CD4-positive, alpha-beta T cell (primary cell): ENCODE results near the gene SIRT6. TPM values are rescaled to one million over a fixed set of nuclear protein-coding genes. Genes with fewer than 3 reads are reported as not detected.
"Not testable (repeated sequence)": the region's sequence is repeated elsewhere in the genome, so short reads cannot be mapped to it uniquely, and the experiment has no call there.

Experiments used
- ATAC-seq: fragments of 200-7000 bp; cut with Tn5 transposase; one replicate; pipeline ENCODE4 v1.10.0; 2022; ENCODE audit warnings: mild to moderate bottlenecking; ENCODE audit not compliant: poor library complexity
- CTCF ChIA-PET: fragments of 350-600 bp; sonication (Branson Sonifier 250); formaldehyde crosslinking; loops from one replicate; lab custom pipeline; 2021; ENCODE audit warnings: antibody characterized with exemption, inconsistent platforms; lab: Charles Lee
- POLR2A ChIA-PET: fragments of 350-600 bp; sonication (Branson Sonifier 250); formaldehyde crosslinking; loops from one replicate; lab custom pipeline; 2021; ENCODE audit warnings: antibody characterized with exemption, inconsistent platforms; lab: Charles Lee
- DNase-seq, 14 experiments: peaks; one replicate each; pipeline ENCODE4 v3.0.0-alpha.2; 2013 to 2020; ENCODE audit warnings: mixed read lengths in 2 of 14
- H3K27ac ChIP-seq, 2 donors: one replicate each; pipeline versions ENCODE4 v1.5.1 to v1.7.0; 2013; ENCODE audit warnings: low read length in 2 of 2, low read depth in 1 of 2, mild to moderate bottlenecking in 1 of 2
- H3K27me3 ChIP-seq, 2 experiments: 1 replicate in 1 of 2; 2 replicates in 1 of 2; pipeline versions ENCODE4 v1.6.1 to v1.7.0; 2013; ENCODE audit warnings: low read length in 2 of 2, control low read depth in 1 of 2, mild to moderate bottlenecking in 1 of 2, moderate library complexity in 1 of 2; ENCODE audit not compliant: insufficient read depth in 2 of 2, control insufficient read depth in 1 of 2
- H3K36me3 ChIP-seq: one replicate; pipeline ENCODE4 v1.6.1; 2013; ENCODE audit warnings: low read length, control low read depth; ENCODE audit not compliant: insufficient read depth
- H3K4me1 ChIP-seq: one replicate; pipeline ENCODE4 v1.6.1; 2013; ENCODE audit warnings: low read length, control low read depth; ENCODE audit not compliant: insufficient read depth
- H3K4me3 ChIP-seq: one replicate; pipeline ENCODE4 v1.5.1; 2013; ENCODE audit warnings: mild to moderate bottlenecking, low read length, moderate library complexity
- H3K9me3 ChIP-seq, 2 experiments: 1 replicate in 1 of 2; 2 replicates in 1 of 2; pipeline versions ENCODE4 v1.6.1 to v1.7.0; 2013; ENCODE audit warnings: low read length in 2 of 2, mild to moderate bottlenecking in 2 of 2, control low read depth in 1 of 2, moderate library complexity in 1 of 2; ENCODE audit not compliant: control insufficient read depth in 1 of 2, insufficient read depth in 1 of 2
- H3K27ac Mint-ChIP-seq: one replicate; pipeline ENCODE4 v1.8.0; 2020; ENCODE audit warnings: mixed read lengths
- H3K27me3 Mint-ChIP-seq: one replicate; pipeline ENCODE4 v1.8.0; 2021; ENCODE audit warnings: mixed read lengths
- H3K36me3 Mint-ChIP-seq: one replicate; pipeline ENCODE4 v1.8.0; 2021; ENCODE audit warnings: low read depth, mixed read lengths
- H3K4me1 Mint-ChIP-seq: one replicate; pipeline ENCODE4 v1.8.0; 2021; ENCODE audit warnings: low read depth, mixed read lengths
- H3K4me3 Mint-ChIP-seq: one replicate; pipeline ENCODE4 v1.8.0; 2020; ENCODE audit warnings: mild to moderate bottlenecking, mixed read lengths
- H3K9me3 Mint-ChIP-seq: one replicate; pipeline ENCODE4 v1.8.0; 2020; ENCODE audit warnings: mixed read lengths
- CTCF ChIP-seq: fragments of 200-600 bp; IDR thresholded peaks from one replicate; pipeline ENCODE4 v1.8.0; 2022; ENCODE audit warnings: antibody characterized with exemption, mild to moderate bottlenecking
- intact Hi-C, 2 experiments: fragments of 100-400 bp; cut with DNase I in 1 of 2; cut with micrococcal nuclease in 1 of 2; formaldehyde crosslinking; loops; one replicate each; pipeline versions ENCODE4 v1.15.1 to v1.9.0; 2023 to 2025; cut with DNase I, micrococcal nuclease
- total RNA-seq, 174 experiments: library from RNA in 2 of 174; stranded (reverse) in 2 of 174; gene quantifications; one replicate each; pipeline ENCODE4 v1.2.3 and lab custom pipeline; 2021 to 2026

SIRT6 gene
- total RNA-seq, 2 experiments from 2014 or later, result 11.2 to 14.2 TPM

DNA sequence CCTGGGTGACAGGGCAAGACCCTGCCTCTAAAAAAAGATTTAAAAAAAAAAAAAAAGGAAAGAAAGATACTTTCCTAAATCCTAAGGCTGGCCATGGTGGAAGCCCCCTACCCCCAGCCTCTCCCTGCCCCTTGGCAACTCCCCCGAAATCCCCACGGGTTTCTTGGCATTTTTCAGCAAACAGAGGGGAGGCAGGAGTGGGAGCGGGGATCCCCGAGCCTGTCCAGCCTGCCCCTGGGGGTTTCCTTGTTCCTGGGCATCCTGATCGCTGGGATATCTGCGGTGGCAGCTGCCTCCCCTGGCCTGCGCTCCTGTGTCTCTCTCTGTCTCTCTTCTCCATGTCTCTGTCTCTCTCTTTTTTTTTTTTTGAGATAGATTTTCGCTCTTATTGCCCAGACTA, 43.5 kb upstream of the SIRT6 start:
- H3K27me3 ChIP-seq, result peaks cover 10 to 22% of the 10 kb centered on the region in 2 experiments
- DNase-seq (no peak), ATAC-seq (no peak)
- ChIA-PET POLR2A (no interaction called here), CTCF (no interaction called here)
- H3K27ac Mint-ChIP-seq, result no peak overlapping the region
- H3K27ac ChIP-seq, result no peak overlapping the region
- H3K4me3 ChIP-seq, result no peak overlapping the region
- H3K36me3 ChIP-seq, result no peaks in the 10 kb centered on the region
- no peak overlapping the region for H3K4me3 Mint-ChIP-seq
- no peaks in the 10 kb centered on the region for H3K9me3 Mint-ChIP-seq
- intact Hi-C loops, result no loop called here
- no peak for TF ChIP-seq CTCF
- H3K4me1 ChIP-seq, result peaks cover 9% of the 10 kb centered on the region
- H3K9me3 ChIP-seq, result peaks cover 0 to 10% of the 10 kb centered on the region in 2 experiments
- no peaks in the 10 kb centered on the region for H3K4me1 Mint-ChIP-seq
- peaks cover 15% of the 10 kb centered on the region for H3K27me3 Mint-ChIP-seq
- no peaks in the 10 kb centered on the region for H3K36me3 Mint-ChIP-seq

GRCh38 chr19:4224470-4224869, 42.1 kb upstream of the SIRT6 start:
- Mint-ChIP-seq H3K9me3 (no peaks in the 10 kb centered on the region), H3K27me3 (peaks cover 6% of the 10 kb centered on the region), H3K27ac (no peak overlapping the region), H3K4me1 (no peaks in the 10 kb centered on the region), H3K4me3 (no peak overlapping the region), H3K36me3 (no peaks in the 10 kb centered on the region)
- Histone ChIP-seq H3K4me1 (peaks cover 7% of the 10 kb centered on the region), H3K4me3 (no peak overlapping the region), H3K36me3 (no peaks in the 10 kb centered on the region), H3K9me3 (peaks cover 0 to 5% of the 10 kb centered on the region in 2 experiments), H3K27me3 (peaks cover 8 to 16% of the 10 kb centered on the region in 2 experiments), H3K27ac (no peak overlapping the region)
- TF ChIP-seq CTCF, result no peak
- CTCF ChIA-PET, result no interaction called here
- DNase-seq (no peak), ATAC-seq (no peak)
- intact Hi-C loops, result no loop called here
- POLR2A ChIA-PET, result no interaction called here

DNA sequence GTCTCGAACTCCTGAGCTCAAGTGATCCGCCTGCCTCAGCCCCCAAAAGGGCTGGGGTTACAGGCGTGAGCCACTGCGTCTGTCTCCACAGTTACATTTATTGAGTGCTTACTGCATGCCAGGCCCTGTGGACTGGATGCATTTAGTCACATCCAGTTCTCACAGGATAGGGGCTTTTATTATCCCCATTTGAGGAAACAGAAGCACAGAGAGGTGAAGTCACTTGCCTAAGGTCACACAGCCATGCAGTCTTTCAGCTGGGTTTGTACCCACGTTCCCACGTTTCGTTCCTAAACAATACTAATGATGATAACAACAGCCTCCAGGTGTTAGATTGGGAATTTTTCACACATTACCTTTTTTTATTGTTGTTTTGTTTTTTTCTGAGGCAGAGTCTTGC, 37.8 kb upstream of the SIRT6 start:
- Mint-ChIP-seq H3K27me3 (no peaks in the 10 kb centered on the region), H3K36me3 (no peaks in the 10 kb centered on the region)
- no peak for ATAC-seq

DNA sequence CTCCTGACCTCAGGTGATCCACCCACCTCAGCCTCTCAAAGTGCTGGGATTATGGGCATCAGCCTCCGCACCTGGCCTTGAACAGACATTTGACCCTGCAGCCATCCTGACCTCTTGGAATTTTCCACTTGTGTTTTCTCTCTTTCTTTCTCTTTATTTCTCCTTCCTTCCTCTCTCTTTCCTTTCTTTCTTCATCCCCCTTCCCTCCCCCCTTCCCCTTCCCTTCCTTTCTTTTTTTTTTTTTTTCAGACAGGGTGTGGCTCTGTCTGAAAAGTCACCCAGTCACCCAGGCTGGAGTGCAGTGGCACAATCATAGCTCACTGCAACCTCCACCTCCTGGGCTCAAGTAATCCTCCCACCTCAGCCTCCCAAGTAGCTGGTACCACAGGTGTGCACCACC, 36.2 kb upstream of the SIRT6 start:
- H3K4me1 Mint-ChIP-seq, H3K36me3 Mint-ChIP-seq, H3K4me3 Mint-ChIP-seq, CTCF ChIA-PET, H3K4me3 ChIP-seq, intact Hi-C loops, ATAC-seq, H3K27me3 Mint-ChIP-seq, POLR2A ChIA-PET, H3K27me3 ChIP-seq, DNase-seq, H3K36me3 ChIP-seq, H3K27ac ChIP-seq, H3K9me3 Mint-ChIP-seq, H3K27ac Mint-ChIP-seq: not testable (repeated sequence)
- H3K9me3 ChIP-seq, result peaks cover 0 to 13% of the 10 kb centered on the region in 2 experiments
- H3K4me1 ChIP-seq, result peaks cover 10% of the 10 kb centered on the region

More for the DNA sequence above, 37.8 kb upstream of the SIRT6 start:
- Histone ChIP-seq H3K27ac (no peak overlapping the region), H3K27me3 (no peaks in the 10 kb centered on the region), H3K4me3 (no peak overlapping the region), H3K9me3 (peaks cover 0 to 13% of the 10 kb centered on the region in 2 experiments), H3K4me1 (peaks cover under 1% of the 10 kb centered on the region), H3K36me3 (no peaks in the 10 kb centered on the region)
- no peaks in the 10 kb centered on the region for H3K4me1 Mint-ChIP-seq
- DNase-seq, result no peak
- H3K4me3 Mint-ChIP-seq, result no peak overlapping the region
- TF ChIP-seq CTCF, result no peak
- H3K9me3 Mint-ChIP-seq, result no peaks in the 10 kb centered on the region
- ChIA-PET CTCF (no interaction called here), POLR2A (no interaction called here)
- intact Hi-C loops, result no loop called here
- H3K27ac Mint-ChIP-seq, result no peak overlapping the region
